Stimulated activated CD8-positive, alpha-beta memory T cell treated with anti-CD3 and anti-CD28 coated beads, Interleukin-15, amount 100 ng/mL, for 48 hours (primary cell): ENCODE results near the gene APBA3.
"Not testable (repeated sequence)": the region's sequence is repeated elsewhere in the genome, so short reads cannot be mapped to it uniquely, and the experiment has no call there.

Source experiments
- DNase-seq, 2 donors: peaks; one replicate each; pipeline ENCODE4 v3.0.0-alpha.2; 2020; ENCODE audit warnings: low read depth in 2 of 2

Gene APBA3

GRCh38 chr19:3771000-3771905 lies 9.8 kb upstream of the APBA3 start:
- no peak for DNase-seq

GRCh38 chr19:3770136-3770999 lies 8.9 kb upstream of the APBA3 start:
- no peak for DNase-seq

- no peak for DNase-seq
Measured at GRCh38 chr19:3769494-3769893, 8.0 kb upstream of the APBA3 start.

GRCh38 chr19:3768748-3769099 lies 7.2 kb upstream of the APBA3 start:
- no peak for DNase-seq

- DNase-seq: no peak
Measured at GRCh38 chr19:3768015-3768747, 6.7 kb upstream of the APBA3 start.

GRCh38 chr19:3767050-3767449 lies 5.6 kb upstream of the APBA3 start:
- DNase-seq: no peak

- DNase-seq: peak in 1 of 2 donors; percentile 27
Measured at GRCh38 chr19:3766520-3766919, 5.0 kb upstream of the APBA3 start.

GRCh38 chr19:3765757-3766156 lies 4.3 kb upstream of the APBA3 start:
- DNase-seq: not testable (repeated sequence)

- no peak for DNase-seq
Measured at GRCh38 chr19:3765121-3765520, 3.6 kb upstream of the APBA3 start.

GRCh38 chr19:3762501-3763459 lies 1.3 kb upstream of the APBA3 start, which contains the start of gene MRPL54:
Gene MRPL54, plus strand, starts transcription at chr19:3762682. Its CDS starts 19 bp downstream, at chr19:3762701.
- DNase-seq: peak; percentile 99 to 100

GRCh38 chr19:3762130-3762473 lies 610 bp upstream of the APBA3 start:
- no peak for DNase-seq

- no peak for DNase-seq
Measured at GRCh38 chr19:3760871-3761361, 576 bp downstream of the APBA3 start.

GRCh38 chr19:3759482-3760254 lies 1.8 kb downstream of the APBA3 start:
- no peak for DNase-seq

- not testable (repeated sequence) for DNase-seq
Measured at GRCh38 chr19:3758297-3758696, 3.2 kb downstream of the APBA3 start.

GRCh38 chr19:3757705-3758104 lies 3.8 kb downstream of the APBA3 start:
- not testable (repeated sequence) for DNase-seq

- DNase-seq: no peak
Measured at GRCh38 chr19:3753631-3754410, 7.7 kb downstream of the APBA3 start.

GRCh38 chr19:3752492-3752891 lies 9.0 kb downstream of the APBA3 start:
- no peak for DNase-seq

- DNase-seq: no peak
Measured at GRCh38 chr19:3751236-3751635, 10.3 kb downstream of the APBA3 start.

- DNase-seq: no peak
Measured at GRCh38 chr19:3750211-3750610, 11.3 kb downstream of the APBA3 start.
